NCI-H446 (cell line): ENCODE data around the gene GGTLC3.
"Not testable (repeated sequence)": the region's sequence is repeated elsewhere in the genome, so short reads cannot be mapped to it uniquely, and the experiment has no call there.

Experiments used
- DNase-seq, 2 experiments: peaks; one replicate each; lab custom pipeline; 2025; lab: John Stamatoyannopoulos, UW

GGTLC3 gene

GRCh38 chr22:18513454-18513853 lies 4.5 kb downstream of the GGTLC3 start:
- DNase-seq = not testable (repeated sequence)

GRCh38 chr22:18512378-18512777 lies 5.6 kb downstream of the GGTLC3 start:
- DNase-seq = not testable (repeated sequence)

GRCh38 chr22:18511327-18511726 lies 6.6 kb downstream of the GGTLC3 start:
- DNase-seq = not testable (repeated sequence)

- DNase-seq = not testable (repeated sequence)
Observed at GRCh38 chr22:18496227-18496626, 21.7 kb downstream of the GGTLC3 start.
